ENCODE results near the gene FGL2.
"Not testable (repeated sequence)": the region's sequence is repeated elsewhere in the genome, so short reads cannot be mapped to it uniquely, and the experiment has no call there.

The FGL2 gene

GRCh38 chr7:77199013-77199966 is at the start of gene FGL2:
FGL2 (minus strand) TSS chr7:77199819; CDS start chr7:77199793, 26 bp downstream.
- DNase-seq (ENCODE audit: low spot score), result peak; percentile 22

GRCh38 chr7:77248154-77248553 is 48.5 kb upstream of the FGL2 start:
- no peak for DNase-seq (ENCODE audit: low spot score)

DNA sequence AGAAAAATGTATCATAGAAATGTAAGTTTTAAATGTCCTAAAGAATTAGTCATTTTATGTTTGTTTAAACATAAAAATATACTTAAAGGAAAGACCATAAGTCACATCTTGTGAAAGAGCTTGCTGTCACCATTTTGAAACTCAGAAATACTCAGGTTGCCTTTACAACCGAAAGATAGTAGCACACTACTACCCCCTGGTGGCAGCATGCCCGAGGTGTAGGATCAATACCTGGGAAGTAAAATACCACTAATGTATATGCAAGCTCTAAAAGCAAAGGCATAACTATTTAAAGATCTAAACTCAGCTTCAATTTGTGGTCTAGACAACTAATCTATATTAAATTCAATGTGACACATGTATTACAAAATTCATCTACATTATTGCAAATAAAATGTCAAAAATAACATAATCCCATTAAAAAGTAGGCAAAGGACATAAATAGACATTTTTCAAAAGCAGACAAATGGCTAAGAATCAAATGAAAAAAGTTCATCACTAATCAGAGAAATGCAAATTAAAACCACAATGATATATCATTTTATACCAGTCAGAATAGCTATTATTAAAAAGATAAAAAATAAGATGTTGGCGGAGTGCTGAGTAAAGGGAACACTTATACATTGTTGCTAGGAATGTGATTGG is 47.7 kb upstream of the FGL2 start:
- peak; percentile 39 for DNase-seq (ENCODE audit: low spot score)

- DNase-seq (ENCODE audit: low spot score), result no peak
Measured at GRCh38 chr7:77246026-77246640, 46.5 kb upstream of the FGL2 start.

GRCh38 chr7:77245015-77245755 is 45.6 kb upstream of the FGL2 start:
- no peak for DNase-seq (ENCODE audit: low spot score)

DNA sequence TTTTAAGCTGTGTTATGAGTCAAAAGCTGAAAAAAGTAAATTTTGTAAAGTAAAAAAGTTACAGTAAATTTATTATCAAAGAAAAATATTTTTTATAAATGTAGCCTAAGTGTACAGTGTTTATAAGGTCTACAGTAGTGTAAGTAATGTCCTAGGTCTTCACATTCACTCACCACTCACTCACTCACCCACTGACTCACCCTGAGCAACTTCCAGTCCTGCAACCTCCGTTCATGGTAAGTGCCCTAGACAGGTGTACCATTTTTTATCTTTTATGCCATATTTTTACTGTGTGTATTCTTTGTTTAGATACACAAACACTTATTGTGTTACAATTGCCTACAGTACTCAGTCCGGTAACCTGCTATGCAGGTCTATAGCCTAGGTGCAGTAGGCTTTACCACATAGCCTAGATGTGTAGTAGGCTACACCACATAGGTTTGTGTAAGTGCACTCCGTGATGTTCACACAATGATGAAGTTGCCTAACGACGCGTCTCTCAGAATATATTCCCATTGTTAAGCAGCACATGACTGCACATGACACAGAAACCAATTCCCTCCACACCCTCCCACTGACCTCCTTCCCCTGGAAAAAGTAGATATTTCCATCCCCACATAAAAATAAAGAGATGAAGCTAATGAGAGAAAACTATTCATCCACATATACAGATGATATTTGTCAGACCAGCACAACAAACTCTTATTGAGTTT is 44.8 kb upstream of the FGL2 start:
- no peak for DNase-seq (ENCODE audit: low spot score)

DNA sequence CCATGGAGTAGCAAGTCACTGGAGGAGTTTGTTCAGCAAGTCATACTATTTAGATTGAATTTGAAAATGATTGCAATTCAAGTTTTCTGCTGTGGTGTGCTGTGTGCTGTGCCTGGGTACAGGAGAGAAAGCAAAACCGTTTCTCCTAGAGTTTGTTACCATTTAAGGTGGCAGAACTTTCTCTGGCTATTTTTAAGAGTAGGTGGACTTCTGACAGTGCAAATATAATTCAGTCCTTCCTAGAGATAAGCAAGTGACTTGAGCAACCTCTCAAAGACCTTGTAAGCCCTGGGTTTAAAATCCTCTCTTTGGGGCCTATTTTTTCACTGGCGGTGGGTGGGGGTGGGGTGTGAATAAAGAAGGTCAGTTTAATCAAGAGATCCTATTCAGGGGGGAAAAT is 42.9 kb upstream of the FGL2 start:
- no peak for DNase-seq (ENCODE audit: low spot score)

DNA sequence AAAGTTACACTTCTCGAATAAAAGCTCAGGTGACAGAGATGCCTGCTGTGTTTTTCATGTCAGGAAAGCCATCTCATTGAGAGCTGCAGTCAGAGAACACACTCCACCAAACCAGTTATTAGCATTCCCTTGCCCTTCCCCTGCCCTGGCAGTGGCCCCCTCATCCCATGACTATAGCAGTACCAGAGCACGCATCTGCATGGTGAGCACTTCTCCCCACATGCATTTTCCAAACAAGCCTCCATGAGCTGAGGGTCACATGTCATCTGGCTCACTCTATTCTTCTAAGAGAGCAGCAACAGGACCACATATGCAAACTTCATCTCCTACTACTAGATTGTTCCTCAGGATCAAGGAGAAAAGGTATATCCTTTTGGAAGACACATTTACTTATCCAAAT is 42.4 kb upstream of the FGL2 start:
- no peak for DNase-seq (ENCODE audit: low spot score)

DNA sequence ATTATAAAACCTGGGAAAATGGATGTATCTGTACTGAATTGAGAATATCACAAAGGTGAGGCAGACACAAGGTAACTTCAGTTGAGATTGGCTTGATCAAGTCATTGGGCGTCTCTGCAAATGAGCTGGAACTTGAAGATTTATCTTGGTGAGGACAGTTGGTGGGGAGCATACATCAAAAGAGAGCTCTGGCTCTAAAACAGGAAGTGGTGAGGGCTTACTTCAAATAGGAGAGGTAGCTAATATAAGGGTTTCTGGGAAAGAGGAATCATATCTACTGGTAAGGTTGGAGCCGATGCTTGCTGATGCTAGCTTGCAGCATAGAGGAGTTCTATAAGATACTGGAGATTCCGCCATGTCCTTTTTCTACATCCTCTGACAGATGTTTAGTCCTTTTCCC is 39.9 kb upstream of the FGL2 start:
- DNase-seq (ENCODE audit: low spot score), result no peak

- no peak for DNase-seq (ENCODE audit: low spot score)
Measured at GRCh38 chr7:77238703-77239136, 39.1 kb upstream of the FGL2 start.

DNA sequence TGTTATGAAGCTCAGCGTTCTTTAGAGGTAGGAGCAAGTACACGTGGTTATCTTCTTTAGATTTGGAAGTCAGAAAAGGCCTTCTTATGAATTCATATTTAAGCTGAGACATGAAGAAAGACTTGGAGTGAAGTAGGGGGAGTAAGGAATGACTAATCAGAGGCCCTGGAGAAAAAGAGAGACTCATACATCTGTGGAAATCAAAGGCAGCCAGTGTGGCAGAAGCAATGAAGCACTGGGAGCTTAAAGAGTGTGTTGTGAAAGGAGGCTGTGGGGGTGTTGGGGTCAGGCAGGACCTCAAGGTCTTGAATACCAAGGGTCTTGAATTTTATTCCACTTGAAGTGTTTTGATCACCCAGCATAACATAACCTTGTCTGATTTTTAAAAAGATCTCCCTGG is 35.7 kb upstream of the FGL2 start:
- peak; percentile 26 for DNase-seq (ENCODE audit: low spot score)

DNA sequence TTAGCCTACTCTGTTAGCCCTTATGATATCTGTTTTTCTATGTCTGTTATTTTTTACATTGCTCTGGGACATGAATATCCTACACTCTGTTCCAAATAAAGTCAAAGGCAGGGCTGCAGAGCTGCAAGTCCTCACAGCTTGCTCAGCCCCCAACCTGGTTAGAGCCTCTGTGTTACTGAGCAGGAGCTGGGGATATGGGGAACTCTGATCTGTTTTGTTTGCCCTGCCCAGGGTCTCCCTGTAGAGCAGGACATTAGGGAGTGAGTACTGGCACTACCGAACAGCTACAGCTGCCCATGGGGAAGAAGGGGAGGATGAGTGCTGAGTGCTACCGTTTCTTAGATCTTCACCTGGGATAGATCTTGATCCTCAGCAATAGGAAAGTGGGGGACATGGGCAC is 32.8 kb upstream of the FGL2 start:
- DNase-seq (ENCODE audit: low spot score), result no peak

DNA sequence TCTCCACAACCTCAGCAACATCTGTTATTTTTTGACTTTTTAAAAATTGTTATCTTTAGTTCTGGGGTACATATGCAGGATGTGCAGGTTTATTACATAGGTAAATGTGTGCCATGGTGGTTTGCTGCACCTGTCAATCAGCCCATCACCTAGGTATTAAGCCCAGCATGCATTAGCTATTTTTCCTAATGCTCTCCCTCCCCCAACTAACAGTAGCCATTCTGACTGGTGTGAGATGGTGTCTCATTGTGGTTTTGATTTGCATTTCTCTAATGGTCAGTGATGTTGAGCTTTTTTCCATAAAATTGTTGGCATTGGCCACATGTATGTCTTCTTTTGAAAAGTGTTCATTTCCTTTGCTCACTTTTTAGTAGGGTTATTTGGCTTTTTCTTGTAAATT is 29.2 kb upstream of the FGL2 start:
- DNase-seq (ENCODE audit: low spot score), result not testable (repeated sequence)

- no peak for DNase-seq (ENCODE audit: low spot score)
Measured at GRCh38 chr7:77226357-77226839, 26.8 kb upstream of the FGL2 start.

- no peak for DNase-seq (ENCODE audit: low spot score)
Measured at GRCh38 chr7:77223261-77223660, 23.6 kb upstream of the FGL2 start.

DNA sequence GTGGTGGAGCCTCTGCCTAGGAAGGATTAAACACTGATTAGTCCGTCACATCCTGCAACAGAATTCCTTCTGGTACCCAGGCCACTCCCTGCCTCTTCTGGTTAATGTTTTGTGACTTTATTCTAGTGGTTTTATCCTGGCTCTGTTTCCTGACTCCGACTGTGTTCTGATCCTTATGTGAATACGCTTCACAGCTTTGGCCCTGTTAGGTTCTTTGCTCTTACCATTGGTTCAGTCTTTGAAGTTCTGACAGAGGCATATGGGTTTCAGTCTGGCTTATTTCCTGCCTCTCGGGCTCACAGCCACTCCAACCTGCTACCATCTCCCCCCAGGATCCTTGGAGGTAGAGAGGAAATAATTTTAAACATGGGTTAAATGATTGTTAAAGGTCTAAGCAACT is 23.2 kb upstream of the FGL2 start:
- DNase-seq (ENCODE audit: low spot score), result no peak

- DNase-seq (ENCODE audit: low spot score), result no peak
Measured at GRCh38 chr7:77222065-77222464, 22.4 kb upstream of the FGL2 start.

GRCh38 chr7:77219701-77220331 is 20.2 kb upstream of the FGL2 start:
- DNase-seq (ENCODE audit: low spot score), result not testable (repeated sequence)

DNA sequence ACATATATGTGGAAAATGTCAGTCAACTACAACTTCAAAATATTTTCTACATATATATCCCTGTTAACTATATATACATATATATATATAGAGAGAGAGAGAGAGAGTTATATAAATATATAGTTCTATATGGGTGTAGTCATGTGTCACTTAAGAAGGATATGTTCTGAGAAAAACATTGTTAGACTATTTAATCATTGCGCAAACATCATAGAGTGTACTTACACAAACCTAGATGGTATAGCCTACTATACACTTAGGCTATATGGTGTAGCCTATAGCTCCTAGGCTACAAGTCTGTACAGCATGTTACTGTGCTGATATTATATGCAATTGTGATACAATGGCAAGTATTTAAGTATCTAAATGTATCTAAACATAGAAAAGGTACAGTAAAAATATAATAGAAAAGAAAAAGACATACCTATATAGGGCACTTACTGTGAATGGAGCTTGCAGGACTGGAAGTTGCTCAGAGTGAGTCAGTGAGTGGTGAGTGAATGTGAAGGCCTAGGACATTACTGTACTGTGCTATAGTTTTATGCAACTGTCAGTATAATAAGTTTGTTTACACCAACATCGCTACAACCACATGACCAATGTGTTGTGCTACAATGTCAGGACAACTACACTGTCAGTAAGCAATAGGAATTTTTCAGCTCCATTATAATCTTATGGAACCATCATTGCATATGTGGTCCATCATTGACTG is 18.0 kb upstream of the FGL2 start:
- no peak for DNase-seq (ENCODE audit: low spot score)

DNA sequence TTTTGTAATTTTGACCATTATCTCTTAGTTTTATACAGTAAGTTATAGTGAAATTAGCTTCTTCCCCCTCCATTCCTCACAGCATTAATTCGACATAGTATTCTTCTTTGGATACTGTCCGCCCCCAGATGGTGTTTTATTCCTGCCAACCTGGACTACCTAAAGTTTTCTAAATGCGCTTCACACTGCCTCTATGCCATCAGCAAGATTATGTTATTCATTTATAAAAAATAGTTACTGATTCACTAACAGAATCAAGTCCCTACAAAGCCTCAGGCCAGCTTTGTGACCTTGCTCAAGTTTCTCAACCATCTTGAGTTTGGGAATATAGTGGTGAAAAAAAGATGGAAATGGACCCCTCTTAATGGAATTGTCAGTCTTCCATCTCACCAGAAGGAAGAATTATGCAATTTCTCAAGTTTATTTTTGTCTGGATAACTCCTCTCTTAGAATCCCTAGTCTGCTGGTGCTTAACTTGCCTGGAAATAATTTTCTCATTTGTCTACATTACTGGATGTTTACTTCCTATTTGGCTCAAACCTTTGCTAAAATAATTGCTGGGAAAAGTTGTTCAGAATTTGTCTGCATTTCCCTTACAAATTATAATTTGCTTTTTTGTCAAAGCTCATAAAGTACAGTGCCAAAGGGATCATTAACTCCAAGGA is 16.7 kb upstream of the FGL2 start:
- DNase-seq (ENCODE audit: low spot score), result no peak

Data from AG08396 (cell line).